HG02885 (cell line): ENCODE data around the gene YJEFN3.

Source experiments
- ATAC-seq: cut with Tn5 transposase; IDR thresholded peaks from one replicate; pipeline ENCODE4 v1.9.1; 2021; ENCODE audit warnings: mild to moderate bottlenecking; ENCODE audit not compliant: unreplicated experiment, poor library complexity

The YJEFN3 gene, protein sequence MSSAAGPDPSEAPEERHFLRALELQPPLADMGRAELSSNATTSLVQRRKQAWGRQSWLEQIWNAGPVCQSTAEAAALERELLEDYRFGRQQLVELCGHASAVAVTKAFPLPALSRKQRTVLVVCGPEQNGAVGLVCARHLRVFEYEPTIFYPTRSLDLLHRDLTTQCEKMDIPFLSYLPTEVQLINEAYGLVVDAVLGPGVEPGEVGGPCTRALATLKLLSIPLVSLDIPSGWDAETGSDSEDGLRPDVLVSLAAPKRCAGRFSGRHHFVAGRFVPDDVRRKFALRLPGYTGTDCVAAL

DNA sequence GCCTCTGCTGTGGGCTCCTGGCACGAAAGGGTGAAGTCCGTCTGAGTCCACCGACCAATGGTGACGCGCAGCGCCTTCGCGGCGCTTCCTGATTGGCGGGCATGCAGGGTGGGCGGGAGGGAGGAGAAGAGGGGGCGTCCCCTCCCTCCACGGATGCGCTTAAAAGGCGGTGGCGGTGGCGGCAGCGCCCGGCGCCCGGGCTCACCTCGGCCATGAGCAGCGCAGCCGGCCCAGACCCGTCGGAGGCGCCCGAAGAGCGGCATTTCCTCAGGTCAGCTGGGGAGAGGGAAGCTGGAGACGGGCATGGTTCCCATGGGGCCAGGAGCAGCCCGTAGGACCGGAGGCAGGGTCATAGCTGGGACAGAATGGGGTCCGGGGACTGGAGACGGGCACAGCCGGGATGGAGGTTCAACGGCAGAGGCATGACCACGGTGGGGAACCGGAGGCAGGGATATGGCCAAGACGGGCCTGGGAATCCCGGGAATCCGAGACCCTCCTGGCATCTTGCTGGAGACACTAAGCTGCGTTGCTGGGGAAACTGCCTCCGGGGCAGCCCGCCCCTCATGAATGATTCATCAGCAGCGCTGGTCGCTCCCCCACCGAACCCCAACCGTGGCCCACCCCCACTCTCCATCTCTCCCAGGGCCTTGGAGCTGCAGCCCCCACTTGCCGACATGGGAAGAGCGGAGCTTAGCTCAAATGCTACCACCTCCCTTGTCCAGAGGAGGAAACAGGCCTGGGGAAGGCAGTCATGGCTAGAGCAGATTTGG is at the start of gene YJEFN3:
Gene YJEFN3, plus strand, starts transcription at position 191 of the 770 bp plus-strand sequence. Its CDS starts 22 bp downstream, at position 213.
- no peak for ATAC-seq

DNA sequence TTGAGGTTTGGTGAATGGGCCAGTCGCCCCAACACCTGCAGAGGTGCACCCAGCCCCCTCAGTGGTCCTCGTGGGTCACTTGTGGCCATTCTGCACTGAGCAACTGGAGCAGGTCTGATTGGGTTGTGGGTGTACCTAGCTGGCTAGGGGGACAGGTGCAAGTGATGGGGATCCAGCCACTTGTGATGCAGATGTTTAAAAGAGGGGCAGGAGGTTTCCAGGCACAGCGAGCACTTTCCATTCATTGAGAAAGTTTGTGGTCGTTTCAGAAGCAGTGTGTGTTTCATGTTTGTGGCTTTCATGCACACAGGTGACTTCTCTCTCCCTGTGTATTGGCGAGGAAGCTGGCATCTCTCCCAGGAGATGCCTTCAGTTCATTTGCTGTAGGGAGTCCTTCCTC is 48.0 kb upstream of the YJEFN3 start:
- ATAC-seq, result peak; percentile 56

DNA sequence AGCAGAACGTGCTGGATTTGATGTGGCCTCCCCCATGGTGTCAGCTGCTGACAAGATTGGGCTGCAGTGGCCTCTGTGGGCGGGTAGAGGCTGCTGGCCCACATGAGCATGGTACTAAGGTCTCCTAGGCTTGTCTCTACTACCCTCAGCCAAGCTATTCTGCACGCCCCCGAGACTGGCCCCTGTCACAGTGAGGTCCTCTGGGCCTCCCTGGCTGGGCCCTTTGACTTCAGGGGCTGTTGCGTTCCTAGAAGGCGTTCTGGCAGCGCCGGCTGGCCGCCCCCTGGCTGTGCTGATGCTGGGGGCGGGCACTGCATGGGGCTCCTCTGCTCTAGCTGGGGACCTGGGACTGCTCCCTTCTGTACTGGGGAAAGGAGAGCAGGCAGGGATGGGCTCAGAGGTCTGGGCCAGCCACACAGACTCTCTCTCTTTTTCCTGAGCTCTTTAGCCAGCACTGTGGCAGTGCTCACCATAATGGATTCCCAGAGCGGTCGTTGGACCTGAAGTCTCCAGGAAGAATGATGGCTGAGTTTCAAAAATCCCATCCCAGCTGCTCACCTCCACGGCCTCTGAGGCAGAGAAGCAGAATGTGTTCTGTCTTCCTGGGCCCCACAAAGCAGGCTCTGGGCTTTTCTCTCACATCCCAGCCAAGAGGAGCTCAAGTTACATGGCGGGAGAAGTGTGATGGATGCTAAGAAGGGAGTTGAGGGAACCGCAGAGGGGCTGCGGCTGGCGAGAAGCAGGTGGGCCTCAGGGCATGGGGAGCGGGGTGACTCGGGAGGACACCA is 45.7 kb upstream of the YJEFN3 start:
- ATAC-seq, result no peak

DNA sequence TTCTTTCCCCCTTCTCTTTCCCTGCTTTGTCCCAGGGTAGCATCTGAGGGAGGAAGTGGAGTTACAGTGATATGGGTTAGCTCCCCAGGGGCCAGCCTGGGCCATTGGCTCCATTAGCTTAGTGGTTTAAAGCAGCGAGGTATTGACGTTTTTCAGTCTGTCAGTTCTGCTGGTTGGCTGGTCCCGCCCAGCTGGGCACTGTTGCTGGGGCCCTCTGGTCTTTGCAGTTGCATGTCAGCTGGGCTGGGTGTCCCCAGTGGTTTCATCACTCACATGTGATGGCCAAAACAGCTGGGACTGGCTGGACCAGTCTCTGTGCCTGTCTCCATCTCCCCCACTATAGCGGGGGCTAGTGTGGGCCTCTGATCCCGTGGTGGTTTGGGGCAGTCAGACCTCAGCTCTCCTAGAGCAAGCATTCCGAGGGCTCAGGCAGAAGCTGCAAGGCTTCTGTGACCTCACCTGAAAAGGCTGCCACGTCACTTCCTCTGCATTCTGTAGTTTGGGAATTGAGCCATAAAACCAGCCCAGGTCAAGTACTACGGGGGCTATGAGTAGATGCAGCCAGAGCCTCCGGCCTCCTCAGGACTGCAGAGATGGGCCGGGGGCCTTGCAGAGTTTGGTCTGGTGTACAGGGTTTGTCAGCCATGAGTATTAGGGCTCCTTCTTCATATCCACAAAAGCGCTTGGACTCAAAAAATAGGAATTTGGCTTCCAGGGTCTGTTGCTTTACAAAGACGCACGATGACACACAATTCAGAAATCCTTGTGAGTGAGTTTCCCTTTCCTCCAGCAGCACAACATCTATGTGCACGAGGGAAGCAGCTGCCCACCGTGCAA is 43.3 kb upstream of the YJEFN3 start:
- ATAC-seq, result no peak

DNA sequence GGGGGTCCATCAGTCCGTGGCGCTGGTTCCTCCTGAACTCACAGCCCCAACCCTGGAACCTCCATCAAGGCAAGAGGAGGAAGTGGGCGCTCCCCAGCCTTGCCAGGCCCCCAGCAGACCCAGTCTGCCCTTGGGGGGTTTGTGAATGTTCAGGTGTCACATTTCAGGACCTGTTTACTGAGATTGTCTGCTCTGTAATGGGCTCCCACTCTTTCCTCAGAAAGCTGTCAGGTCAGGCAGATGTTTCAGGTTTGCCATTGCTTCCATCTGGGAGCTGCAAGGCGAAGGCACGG is 42.8 kb upstream of the YJEFN3 start:
- ATAC-seq, result no peak

DNA sequence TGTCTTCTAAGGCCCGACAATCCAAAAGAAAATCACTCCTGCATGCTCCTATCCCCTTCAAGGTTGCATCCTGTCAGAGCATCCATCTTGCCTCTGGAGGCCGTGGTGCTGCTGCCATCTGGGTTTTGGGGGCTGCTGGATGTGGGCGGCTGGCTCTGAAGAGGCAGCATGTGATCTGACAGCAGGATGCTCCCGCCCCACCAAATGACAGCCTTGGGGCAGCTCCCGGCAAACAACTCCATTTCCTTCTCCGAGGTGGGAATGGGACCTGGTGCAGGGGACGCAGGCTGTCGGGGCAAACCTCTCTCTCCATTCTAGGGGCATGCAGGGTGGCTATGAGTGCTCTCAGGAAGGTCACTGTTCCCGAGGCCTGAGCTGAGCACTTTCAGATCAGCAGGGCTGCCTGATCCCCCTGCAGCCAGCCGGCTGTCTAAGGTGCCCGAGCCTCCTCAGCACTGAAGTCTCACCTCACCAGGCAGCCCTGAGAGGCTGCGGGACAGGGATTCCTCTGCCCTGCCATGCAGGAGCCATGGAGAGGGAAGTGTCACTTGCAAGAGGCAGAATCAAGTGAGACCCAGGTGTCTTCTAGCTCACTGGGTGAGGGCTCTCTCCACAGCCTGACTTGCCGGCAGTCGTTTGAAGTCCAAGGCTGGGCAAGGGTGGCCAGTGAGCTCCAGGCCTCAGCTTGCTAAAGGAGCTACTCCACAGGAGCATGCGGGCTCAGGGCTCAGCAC is 42.2 kb upstream of the YJEFN3 start:
- ATAC-seq, result no peak

DNA sequence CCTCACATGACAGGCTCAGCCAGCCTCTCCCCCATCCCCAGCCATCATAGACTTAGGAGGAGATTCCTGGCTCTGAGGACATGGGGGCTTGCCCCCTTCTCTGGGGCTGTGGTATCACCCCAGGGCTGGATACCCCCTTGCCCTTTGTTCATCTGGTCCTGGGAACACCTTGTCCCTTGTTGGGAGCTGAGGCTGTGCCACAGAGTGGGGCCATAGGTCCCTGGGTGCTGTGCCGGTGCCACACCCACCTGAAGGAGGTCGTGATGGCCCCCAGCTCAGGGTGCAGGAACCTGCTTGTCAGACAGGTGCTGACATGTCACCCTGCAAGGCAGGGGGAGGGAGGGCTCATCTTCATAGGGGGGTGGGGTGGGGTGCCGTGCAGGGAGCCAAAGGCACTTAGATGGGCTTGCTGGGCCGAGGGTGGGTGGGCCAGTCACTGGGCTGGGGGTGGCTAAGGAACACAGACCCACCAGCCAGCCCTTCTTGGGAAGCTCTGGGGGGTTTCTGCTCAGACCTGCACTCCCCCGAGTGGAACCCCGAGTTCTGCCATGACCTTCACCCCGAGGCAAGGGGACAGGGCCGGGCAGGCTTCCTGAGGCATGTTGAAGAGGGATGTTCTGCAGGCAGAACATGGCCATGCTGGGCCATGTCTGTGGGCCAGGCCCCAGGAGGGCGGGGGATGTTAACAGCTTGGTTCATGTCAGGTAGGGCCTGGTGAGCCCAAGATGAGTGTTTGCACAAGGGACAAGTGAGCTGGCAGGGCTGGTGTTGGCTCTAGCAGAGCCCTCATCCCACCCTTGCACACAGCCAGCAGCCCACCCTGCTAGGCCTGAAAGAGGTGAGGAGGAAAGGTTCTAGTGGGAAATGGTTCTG is 41.4 kb upstream of the YJEFN3 start:
- no peak for ATAC-seq

DNA sequence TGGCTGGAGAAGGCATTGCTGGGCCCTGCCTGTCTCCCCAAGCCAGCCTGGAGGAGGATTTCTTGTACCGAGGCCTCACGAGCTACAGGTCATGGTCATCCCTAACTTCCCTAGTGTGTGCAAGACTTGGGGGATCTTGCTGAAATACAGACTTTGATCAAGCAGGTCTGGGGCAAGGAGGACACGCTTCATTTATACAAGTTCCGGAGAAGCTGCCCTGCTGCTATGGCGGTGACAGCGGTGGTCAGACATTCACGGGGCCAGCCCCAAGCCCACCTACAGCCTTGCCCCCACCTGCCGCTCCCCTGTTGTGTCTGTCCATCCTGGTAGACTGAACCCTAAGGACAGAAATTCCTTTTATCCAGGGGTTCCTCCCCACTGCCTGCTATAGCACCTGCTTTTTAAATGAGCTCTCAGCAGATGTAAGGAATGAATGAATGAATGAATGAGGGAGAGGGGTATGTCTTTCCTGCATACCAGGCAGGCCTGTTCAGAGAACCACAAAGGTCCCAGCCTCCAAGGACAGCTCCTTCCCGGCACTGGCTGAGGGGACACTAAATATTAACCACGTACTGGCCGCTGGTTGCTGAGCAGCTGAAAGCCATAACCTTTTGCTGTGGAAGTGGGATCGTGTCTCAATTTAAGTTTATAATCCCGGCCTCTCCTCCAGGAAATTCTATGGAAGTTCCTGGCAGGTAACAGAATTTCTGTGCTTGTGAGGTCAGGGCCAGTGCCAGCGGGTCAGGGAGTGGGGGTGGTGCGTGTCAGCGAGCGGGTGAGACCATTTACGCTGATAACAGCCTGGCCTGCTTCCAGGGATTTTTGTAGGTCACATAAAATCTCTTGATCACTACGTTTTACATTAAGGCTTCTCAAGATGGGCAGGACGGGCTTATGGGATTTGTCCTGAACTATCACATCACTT is 40.5 kb upstream of the YJEFN3 start:
- ATAC-seq, result no peak

DNA sequence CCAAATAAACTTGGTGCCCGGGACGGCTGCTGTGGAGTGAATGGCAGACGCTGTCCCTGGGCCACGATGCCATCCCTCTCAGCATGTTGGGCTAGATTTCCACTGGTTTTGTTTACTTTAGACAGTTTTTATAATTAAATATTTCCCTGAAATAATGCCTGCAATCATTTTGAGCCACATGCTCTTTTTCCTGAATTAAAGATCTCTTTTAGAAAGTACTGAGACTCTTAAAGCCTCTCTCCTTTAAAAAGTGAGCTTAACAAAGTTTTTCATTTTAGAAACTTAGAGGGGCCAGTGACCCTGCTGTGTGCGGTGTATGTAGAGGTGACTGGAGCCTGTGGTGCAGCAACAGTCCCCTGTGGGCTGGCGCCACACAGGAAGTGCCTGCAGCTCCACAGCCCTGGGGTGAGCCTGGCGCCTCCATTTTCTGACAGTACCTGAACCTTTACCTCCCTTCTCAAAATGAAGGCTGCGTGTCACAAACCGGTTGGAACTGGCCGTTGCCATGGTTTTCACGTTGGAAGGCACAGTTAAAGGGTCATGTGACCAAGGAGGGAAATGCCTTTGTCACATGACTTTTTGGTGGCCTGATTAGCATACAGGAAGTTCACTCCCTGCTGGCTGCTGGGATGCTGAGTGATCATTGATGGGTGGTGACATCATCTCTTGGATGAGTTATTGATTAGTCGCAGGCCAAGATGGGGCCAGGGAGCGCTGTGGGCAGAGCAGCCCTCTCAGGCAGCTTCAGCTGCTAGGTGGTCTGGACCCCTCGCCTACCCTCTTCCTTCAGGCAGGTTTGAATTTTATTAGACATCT is 39.6 kb upstream of the YJEFN3 start:
- peak; percentile 51 for ATAC-seq

DNA sequence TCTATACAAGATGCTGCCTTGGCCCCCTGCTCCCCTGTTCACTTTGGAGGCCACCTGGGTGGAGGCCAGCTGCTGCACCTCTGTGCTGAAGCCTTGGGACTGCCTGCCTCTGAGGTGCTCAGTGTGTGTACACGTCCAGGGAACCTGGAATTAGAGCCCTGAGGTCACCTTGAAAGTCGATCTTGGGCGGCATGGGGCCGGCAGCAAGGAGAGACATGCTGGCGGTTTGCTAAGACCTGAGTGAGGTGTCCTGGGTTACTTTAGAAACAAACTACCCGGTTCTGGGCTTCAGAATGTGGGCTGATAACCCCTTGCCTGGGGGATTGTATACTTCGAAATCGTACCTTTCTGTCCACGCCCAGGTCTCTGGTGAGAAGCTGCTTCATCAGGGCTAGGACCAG is 38.9 kb upstream of the YJEFN3 start:
- no peak for ATAC-seq

DNA sequence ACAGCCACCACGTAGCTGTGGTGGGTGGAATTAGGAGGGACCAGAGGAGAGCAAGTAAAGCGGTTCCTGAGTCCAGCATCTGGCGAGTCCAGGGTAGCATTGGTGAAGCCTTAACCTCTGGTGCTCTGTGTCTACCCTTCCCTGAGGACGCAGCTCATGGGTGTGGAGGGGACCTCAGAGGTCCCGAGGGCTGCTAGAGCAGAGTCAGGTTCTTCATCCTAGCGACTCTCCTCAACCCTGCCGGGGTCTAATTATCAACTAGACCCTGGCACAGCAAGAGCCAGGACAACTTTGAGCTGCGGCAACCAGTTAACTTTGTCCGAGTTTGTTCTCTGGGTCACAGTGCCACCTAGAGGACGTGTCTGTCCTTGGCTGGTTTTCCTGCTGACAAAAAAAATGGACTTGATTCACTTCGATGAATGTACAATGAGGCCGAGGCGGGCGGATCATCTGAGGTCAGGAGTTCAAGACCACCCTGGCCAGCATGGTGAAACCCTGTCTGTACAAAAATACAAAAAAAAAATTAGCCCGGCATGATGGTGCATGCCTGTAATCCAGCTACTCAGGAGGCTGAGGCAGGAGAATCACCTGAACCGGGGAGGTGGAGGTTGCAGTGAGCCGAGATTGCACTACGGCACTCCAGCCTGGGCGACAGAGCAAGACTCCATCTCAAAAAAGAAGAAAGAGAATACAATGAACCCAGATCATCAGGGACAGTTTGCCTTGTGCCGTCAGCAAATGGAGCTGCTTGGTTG is 38.3 kb upstream of the YJEFN3 start:
- peak; percentile 41 for ATAC-seq

DNA sequence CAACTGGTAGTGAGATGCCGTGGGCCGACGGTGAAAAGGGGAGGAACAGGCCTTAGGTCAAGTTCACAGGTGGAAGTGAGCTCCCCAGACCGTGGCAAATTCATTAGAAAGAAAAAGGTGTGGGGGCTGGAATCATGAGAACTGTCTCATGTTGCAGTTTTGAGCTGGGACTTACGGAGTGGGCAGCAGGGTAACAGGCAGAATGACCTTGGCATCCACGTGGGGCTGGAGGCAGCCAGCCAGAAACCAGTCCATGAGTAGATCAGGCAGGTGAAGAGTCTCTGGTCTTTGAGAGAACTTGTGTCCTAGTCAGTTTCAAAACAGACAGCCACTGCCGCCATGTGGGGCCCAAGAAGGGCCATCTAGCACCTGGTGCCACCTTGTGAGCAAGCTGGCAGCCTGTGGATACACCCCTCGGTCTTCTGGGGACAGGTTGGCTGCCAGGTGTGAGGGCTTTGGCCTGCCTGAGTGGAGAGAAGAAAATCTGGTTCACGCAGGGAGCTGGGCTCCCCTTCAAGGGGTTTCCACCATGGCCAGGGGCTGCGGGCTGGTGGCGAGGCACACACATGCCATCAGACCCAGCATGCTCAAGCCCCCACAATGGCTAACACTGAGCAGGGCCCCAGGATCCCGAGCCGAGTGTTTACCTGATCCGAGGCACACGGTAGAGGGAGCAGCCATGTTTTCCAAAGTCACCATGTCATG is 37.2 kb upstream of the YJEFN3 start:
- ATAC-seq, result no peak

DNA sequence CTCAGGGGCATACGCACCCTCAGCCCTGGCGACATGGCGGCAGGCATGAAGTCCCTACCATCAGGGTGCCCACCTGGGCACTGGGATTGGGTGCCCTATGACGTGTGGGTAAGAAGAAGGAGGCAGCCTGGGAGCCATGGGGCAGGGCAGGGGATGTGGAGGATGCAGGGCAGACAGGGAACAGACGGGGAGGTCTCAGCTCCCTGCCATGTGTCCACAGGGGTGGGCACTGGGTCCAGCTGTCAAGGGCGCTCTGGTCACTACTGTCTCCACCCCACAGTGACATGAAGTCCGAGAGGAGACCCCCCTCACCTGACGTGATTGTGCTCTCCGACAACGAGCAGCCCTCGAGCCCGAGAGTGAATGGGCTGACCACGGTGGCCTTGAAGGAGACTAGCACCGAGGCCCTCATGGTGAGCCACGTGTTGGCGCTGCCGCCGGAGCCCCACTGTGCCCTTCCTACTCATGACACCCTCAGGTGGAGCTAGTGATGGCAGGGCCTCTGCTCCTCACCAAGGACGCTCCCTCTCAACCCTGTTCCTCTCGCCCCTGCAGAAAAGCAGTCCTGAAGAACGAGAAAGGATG is 36.6 kb upstream of the YJEFN3 start:
- ATAC-seq, result no peak

DNA sequence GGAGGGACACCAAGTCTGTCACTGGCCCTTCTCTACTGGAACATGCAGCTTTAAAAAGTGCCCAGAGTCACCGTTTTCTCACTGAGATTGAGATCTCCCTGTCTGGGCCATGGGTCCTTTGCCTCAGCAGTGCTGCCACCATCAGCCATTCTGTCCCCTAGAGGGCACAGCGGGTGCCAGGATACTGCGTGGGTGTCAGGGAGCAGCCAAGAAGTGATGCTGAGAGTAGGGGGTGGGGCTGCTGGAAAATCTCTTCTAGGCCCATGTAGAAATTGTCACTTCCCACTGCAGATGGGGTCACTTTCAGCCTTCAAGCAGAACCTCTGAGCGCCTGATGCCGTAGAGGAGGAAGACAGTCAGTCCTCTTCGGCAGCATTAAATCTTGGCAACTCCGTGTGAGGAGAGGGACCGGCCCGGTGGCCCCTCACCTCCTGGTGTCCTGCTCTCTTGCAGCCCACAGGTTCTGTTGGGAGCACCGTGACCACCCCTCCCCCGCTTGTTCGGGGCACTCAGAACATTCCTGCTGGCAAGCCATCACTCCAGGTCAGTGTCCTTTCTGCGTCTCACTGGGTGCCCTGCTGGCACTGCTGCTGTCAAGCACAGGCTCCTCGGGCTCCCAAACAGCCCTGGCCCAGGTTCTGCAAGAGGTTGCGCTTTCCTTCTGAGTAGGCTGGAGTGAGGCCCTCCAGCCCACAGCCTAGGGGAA is 34.7 kb upstream of the YJEFN3 start:
- no peak for ATAC-seq
